HFF-Myc (cell line): ENCODE data around the gene TPD52L2.

Experiments
- DNase-seq: peaks from one replicate; pipeline ENCODE4 v3.0.0-alpha.2; 2011; ENCODE audit warnings: low read depth; ENCODE audit errors: extremely low read depth
- H3K4me3 ChIP-seq: replicated peaks from 2 replicates; pipeline ENCODE4 v1.5.1; 2011; ENCODE audit warnings: low read depth, mild to moderate bottlenecking, control low read depth, low read length
- TF ChIP-seq, protein P1 (sequence below): IDR thresholded peaks from 2 replicates; pipeline ENCODE4 v1.5.1; 2012; ENCODE audit warnings: mild to moderate bottlenecking, low read depth, low read length, control low read depth; ENCODE audit errors: missing control alignments

TPD52L2 gene

DNA sequence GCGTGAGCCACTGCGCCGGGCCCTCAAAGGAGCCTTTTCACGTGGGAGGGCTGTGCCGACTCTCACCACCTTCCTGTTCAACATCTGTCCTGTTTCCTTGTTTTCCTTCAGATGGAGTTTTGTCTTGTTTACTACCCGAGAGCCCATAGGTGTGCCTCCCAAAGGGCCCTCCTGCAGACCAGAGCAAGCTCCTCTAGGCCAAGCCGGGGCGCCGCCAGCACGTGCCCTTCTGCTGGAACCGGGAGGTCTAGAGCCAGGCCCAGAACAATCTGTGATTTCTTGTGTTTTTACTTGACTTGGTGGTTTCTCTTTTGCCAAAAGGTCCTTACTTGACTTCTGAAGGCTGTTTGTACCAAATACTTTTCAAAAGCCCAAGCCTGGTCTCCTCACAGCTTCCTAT lies 21.9 kb downstream of the TPD52L2 start:
- H3K4me3 ChIP-seq, result no peak overlapping the region
- TF ChIP-seq, protein P1, sequence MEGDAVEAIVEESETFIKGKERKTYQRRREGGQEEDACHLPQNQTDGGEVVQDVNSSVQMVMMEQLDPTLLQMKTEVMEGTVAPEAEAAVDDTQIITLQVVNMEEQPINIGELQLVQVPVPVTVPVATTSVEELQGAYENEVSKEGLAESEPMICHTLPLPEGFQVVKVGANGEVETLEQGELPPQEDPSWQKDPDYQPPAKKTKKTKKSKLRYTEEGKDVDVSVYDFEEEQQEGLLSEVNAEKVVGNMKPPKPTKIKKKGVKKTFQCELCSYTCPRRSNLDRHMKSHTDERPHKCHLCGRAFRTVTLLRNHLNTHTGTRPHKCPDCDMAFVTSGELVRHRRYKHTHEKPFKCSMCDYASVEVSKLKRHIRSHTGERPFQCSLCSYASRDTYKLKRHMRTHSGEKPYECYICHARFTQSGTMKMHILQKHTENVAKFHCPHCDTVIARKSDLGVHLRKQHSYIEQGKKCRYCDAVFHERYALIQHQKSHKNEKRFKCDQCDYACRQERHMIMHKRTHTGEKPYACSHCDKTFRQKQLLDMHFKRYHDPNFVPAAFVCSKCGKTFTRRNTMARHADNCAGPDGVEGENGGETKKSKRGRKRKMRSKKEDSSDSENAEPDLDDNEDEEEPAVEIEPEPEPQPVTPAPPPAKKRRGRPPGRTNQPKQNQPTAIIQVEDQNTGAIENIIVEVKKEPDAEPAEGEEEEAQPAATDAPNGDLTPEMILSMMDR, result no peak
- no peak for DNase-seq

DNA sequence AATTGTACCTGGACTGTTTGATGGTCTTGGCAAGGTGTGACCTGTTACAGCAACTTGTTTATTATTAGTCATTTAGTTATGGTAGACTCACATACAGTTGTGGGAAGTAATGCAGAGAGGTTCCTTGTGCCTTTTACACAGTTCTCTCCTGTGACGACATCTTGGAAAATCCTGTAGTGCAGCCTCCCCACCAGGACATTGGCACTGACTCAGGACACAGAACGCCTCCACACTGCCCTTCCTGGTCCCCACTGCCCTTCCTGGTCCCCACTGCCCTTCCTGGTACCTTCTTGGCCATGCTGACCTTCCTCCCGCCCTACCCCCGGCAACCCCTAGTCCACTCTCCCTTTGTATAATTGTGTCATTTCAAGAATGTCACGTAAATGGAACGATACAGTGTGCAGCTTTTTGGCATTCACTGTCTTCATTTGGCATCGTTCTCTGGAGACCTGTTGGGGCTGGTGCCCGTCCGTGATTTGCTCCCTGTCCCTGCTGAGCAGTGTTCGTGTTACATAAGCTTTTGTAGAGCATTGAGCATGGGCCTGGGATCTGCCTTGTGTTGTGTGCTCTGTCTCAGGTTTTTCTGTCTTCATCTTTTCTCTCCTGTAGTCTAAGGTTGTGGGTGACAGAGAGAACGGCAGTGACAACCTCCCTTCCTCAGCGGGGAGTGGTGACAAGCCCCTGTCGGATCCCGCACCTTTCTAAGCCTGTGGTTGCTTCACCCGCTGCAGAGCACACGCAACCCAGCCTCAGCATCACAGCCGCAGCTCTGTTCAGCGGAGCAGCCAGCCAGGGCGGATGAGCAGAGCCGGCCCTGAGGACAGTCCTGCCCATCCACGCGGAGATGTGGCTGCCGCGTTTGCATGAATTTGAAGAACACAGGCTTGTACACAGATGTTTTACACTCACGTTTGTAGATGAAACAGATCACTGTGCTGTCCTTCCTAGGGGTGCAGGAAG lies 24.5 kb downstream of the TPD52L2 start:
- H3K4me3 ChIP-seq, result no peak overlapping the region
- no peak for DNase-seq
- TF ChIP-seq, protein P1, result no peak

DNA sequence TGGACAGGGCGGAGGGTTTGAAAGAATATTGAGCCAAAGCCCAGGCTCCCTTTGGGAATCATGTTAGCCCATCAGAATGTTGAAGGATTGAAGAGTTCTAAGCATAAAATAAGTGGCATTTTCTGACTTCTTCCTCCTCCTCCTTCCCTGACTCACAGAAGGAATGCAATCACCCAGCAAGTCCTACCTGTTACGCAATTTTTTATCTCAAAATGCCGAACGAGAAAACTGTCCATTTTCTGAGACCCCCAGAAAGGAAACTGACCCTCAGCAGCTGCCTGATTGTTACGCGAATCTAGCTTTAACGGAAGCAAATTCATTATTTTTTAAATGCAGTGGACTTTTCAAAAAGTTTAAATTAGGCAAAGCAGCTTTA lies 25.1 kb downstream of the TPD52L2 start:
- no peak for DNase-seq

DNA sequence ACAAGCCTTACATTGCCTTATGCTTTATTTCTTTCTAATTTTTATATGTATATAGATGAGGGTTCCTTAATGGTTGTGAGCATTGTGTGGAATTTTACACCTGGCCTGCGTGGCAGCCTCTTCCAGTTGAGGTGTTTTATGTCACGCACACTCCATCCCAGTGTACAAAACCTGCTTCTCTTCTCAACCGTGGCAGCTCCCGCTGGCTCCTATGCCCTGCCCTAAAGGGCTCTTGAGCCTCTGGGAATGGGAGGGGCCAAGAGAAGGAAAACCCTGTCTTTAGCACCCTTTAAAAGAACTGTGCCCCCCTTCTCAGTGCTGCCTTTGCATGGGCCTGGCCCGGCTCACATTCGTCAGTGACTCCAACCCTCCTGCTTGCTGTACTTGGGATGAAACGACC lies 25.5 kb downstream of the TPD52L2 start:
- DNase-seq, result no peak
- TF ChIP-seq, protein P1, result no peak
- no peak overlapping the region for H3K4me3 ChIP-seq

More for the DNA sequence above, 25.1 kb downstream of the TPD52L2 start:
- TF ChIP-seq, protein P1, result no peak
- H3K4me3 ChIP-seq, result no peak overlapping the region

DNA sequence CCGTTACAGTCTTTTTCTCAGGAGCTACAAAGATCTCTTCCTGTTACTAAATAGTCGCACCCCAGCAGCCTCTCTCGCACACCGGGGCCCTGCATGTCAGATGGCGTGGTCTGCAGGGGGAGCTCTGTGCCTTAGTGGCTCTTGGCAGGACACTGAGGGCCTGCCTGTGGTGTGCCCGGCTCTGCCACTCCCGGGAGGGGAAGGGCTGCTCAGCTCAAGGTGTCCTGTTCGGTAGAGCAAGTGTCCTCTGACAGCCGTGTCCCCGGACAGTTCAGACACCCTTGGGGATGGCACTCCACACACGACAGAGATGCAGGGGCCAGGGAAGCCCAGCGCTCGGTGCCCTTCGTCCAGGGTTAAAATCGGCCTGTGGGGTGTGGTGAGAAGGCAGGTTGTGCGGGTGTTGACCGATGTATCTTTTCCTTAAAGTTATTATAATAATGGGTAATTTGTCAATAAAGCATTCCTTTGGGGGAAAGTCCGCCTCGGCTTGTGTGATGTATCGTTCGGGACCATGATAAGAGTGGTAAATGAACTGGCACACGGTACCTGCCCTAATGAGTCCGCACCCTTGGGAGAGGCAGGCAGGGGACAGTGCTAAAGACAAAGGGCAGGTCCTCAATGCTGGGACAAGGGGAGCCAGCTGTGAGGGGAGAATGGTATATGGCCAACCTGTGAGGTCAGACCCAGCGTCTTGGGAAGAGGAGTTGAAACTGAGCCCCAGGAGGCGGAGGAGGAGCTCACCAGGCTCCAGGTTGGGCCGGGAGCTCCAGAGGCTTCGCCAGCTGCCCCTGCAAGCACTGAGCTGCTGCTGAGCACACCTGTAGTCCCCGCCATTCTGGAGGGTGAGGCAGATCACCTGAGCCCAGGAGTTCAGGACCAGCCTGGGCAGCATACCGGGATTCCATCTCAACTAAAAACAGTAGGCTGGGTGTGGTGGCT lies 26.3 kb downstream of the TPD52L2 start:
- no peak for DNase-seq
- TF ChIP-seq, protein P1, result no peak
- H3K4me3 ChIP-seq, result no peak overlapping the region

DNA sequence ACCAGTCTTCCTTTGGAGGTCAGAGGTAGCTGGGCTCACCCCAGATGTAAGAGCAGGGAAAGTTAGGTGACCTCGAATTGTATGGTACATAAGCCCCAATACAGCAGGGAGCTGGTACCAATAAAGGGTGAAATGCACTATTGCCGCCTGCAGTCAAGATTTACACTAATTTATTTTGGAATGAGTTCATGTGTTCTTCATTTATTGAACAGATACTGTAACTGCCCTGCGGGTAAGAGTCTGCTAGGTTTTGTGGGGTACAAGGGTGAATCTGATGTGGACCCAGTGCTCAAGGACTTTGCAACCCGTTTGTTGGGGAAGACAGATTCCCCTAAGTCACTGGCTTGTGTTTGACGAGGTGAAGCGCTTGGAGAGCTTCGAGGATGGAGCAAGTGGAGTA lies 27.3 kb downstream of the TPD52L2 start:
- H3K4me3 ChIP-seq, result no peak overlapping the region
- TF ChIP-seq, protein P1, result no peak
- no peak for DNase-seq
